Prostate gland (tissue), 2 donors: ENCODE results near the gene ING3. TPM values are rescaled to one million over a fixed set of nuclear protein-coding genes. Genes with fewer than 3 reads are reported as not detected.

Experiments used
- DNase-seq: peaks from one replicate; pipeline ENCODE4 v3.0.0-alpha.2; 2019; ENCODE audit warnings: low spot score
- H3K27ac ChIP-seq, 2 donors: fragments of 200-600 bp; sonication (generic); 2 replicates each; pipeline ENCODE4 v1.5.1; 2017 to 2019
- H3K27me3 ChIP-seq: fragments of 200-600 bp; sonication (generic); replicated peaks from 2 replicates; pipeline ENCODE4 v1.5.1; 2019; ENCODE audit not compliant: insufficient read depth
- H3K36me3 ChIP-seq, 2 donors: fragments of 200-600 bp; sonication (generic); 1 replicate in 1 of 2; 2 replicates in 1 of 2; pipeline versions ENCODE4 v1.5.1 to v1.8.1; 2017 to 2019
- H3K4me1 ChIP-seq: fragments of 200-600 bp; sonication (generic); replicated peaks from 2 replicates; pipeline ENCODE4 v1.5.1; 2019
- H3K4me3 ChIP-seq, 2 donors: fragments of 200-600 bp; sonication (generic); 2 replicates each; pipeline ENCODE4 v1.5.1; 2017 to 2019
- H3K9me3 ChIP-seq: fragments of 200-600 bp; sonication (generic); 2 replicates; pipeline ENCODE4 v1.5.1; 2017
- POLR2A ChIP-seq: fragments of 450-650 bp; IDR thresholded peaks from one replicate; pipeline ENCODE4 v1.6.1; 2016; ENCODE audit warnings: antibody characterized with exemption, mild to moderate bottlenecking
- POLR2AphosphoS5 ChIP-seq: sonication (generic); formaldehyde crosslinking; IDR thresholded peaks from one replicate; pipeline ENCODE4 v1.6.1; 2017; ENCODE audit warnings: antibody characterized with exemption
- WGBS: methylation state at CpG from one replicate; pipeline ENCODE4 v1.1.5; 2018; 5-methylcytosine and 5-hydroxymethylcytosine counted together
- intact Hi-C: fragments of 100-400 bp; cut with DNase I; formaldehyde crosslinking; loops from one replicate; pipeline ENCODE4 v1.14.2; 2022
- total RNA-seq, 2 donors: library from RNA; depleted of rRNA; stranded (reverse); fragments of >200 nt; gene quantifications; one replicate each; pipeline ENCODE4 v1.1.0, GENCODE V29; 2016
- TF ChIP-seq, protein P1 (sequence below), 4 experiments: fragments of 200-600 bp in 2 of 4; fragments of 450-650 bp in 2 of 4; sonication (generic) in 2 of 4; IDR thresholded peaks; 1 replicate in 3 of 4; 2 replicates in 1 of 4; pipeline ENCODE4 v1.5.1; 2016 to 2019; ENCODE audit warnings: antibody characterized with exemption in 4 of 4, mild to moderate bottlenecking in 2 of 4, moderate library complexity in 2 of 4

ING3 gene
- total RNA-seq, 2 donors from 2014 or later = 12.4 to 20.8 TPM

DNA sequence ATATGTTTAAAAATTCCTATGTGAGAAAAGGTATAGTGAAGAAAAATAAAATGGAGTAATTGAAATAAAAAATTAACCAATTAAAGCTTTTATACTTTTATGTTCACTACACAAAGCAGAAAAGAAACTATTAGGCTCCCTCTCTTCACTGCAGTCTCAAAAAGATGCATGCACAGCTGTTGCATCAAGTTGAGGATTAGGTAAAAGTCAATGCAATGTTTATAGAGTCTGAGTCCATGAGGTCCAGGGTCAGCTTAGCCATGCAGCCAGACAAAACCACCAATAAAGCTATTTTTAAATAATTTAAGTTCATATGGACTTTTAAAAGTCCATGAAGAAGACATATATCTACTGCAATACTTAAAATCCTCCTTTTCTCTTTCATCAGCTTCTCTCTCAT lies 31.1 kb upstream of the ING3 start:
- no peak overlapping the region for H3K27ac ChIP-seq
- no peaks in the 10 kb centered on the region for H3K4me1 ChIP-seq
- no peak for TF ChIP-seq POLR2A
- no peak for TF ChIP-seq POLR2AphosphoS5
- TF ChIP-seq, protein P1, sequence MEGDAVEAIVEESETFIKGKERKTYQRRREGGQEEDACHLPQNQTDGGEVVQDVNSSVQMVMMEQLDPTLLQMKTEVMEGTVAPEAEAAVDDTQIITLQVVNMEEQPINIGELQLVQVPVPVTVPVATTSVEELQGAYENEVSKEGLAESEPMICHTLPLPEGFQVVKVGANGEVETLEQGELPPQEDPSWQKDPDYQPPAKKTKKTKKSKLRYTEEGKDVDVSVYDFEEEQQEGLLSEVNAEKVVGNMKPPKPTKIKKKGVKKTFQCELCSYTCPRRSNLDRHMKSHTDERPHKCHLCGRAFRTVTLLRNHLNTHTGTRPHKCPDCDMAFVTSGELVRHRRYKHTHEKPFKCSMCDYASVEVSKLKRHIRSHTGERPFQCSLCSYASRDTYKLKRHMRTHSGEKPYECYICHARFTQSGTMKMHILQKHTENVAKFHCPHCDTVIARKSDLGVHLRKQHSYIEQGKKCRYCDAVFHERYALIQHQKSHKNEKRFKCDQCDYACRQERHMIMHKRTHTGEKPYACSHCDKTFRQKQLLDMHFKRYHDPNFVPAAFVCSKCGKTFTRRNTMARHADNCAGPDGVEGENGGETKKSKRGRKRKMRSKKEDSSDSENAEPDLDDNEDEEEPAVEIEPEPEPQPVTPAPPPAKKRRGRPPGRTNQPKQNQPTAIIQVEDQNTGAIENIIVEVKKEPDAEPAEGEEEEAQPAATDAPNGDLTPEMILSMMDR (IDR thresholded peaks at IDR 0.05) = no peak
- no peak for DNase-seq
- no peaks in the 10 kb centered on the region for H3K36me3 ChIP-seq
- H3K27me3 ChIP-seq = no peaks in the 10 kb centered on the region
- H3K4me3 ChIP-seq = no peak overlapping the region
- H3K9me3 ChIP-seq = no peaks in the 10 kb centered on the region
- intact Hi-C loops = no loop called here

DNA sequence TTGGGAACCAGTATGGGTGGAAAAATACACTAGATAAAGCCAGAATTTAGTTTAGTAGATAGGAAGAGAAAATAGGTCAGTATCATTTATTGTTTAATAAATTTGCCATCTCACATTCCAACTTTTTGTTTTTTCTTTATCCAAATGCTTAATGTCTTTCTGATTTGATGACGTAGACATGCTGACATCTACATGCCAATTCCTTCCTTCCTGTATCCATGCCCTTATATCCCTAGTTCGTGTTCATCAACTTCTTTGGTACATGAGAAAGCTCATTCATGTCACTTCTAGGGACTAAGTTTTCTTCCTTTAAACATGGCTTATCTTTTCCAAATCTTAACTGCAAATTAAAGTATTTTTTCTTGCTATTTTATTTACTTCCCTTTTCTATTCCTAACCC lies 30.5 kb upstream of the ING3 start:
- H3K4me3 ChIP-seq = no peak overlapping the region
- DNase-seq = no peak
- H3K27ac ChIP-seq = no peak overlapping the region
- H3K4me1 ChIP-seq = no peaks in the 10 kb centered on the region
- H3K27me3 ChIP-seq = no peaks in the 10 kb centered on the region
- no peak for TF ChIP-seq POLR2A
- TF ChIP-seq POLR2AphosphoS5 = no peak
- TF ChIP-seq, protein P1 (IDR thresholded peaks at IDR 0.05) = no peak
- H3K9me3 ChIP-seq = no peaks in the 10 kb centered on the region
- intact Hi-C loops = no loop called here
- 88% methylated on average over 2 of the region's 2 CpGs for WGBS
- no peaks in the 10 kb centered on the region for H3K36me3 ChIP-seq

DNA sequence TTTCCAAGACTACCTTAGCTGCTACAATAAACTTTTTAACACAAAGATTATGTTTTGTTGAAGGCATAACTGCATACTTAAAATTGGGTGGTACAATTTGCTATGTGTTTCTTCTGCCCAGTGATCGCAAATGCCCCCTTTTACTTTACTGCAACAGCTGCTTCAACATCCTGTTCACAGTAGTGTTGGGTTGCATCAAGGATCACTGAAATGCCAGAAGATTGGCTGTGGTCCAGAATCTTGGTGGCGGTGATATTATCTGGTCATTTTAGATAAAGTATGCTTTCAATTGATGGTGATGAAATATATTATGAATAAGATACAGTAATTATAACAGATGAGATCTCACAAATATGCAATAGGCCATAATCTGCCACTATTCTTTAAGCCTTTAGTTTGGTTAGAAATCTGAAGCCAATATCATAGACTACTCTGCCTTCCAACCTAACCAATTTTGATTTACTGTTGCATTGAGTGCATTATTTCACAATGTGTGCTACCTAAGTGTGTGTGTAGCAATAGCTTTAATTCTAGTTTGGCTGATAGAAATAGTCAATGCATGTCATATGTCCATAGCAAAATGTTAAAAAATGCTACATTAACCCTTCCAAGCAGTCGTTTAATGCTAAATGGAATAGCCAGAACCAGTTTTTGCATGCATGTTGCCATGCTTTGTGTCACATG lies 29.8 kb upstream of the ING3 start:
- WGBS = 69% methylated on average over 3 of the region's 3 CpGs
- H3K36me3 ChIP-seq = no peaks in the 10 kb centered on the region
- intact Hi-C loops = no loop called here
- no peak for DNase-seq
- TF ChIP-seq, protein P1 (IDR thresholded peaks at IDR 0.05) = no peak
- TF ChIP-seq POLR2AphosphoS5 (no peak), POLR2A (no peak)
- H3K4me3 ChIP-seq = no peak overlapping the region
- H3K27ac ChIP-seq = no peak overlapping the region
- no peaks in the 10 kb centered on the region for H3K27me3 ChIP-seq
- no peaks in the 10 kb centered on the region for H3K9me3 ChIP-seq
- H3K4me1 ChIP-seq = no peaks in the 10 kb centered on the region

- no peak overlapping the region for H3K27ac ChIP-seq
- intact Hi-C loops = no loop called here
- no peaks in the 10 kb centered on the region for H3K4me1 ChIP-seq
- TF ChIP-seq POLR2A (no peak), POLR2AphosphoS5 (no peak)
- TF ChIP-seq, protein P1 (IDR thresholded peaks at IDR 0.05) = no peak
- peaks cover 3% of the 10 kb centered on the region for H3K27me3 ChIP-seq
- no peaks in the 10 kb centered on the region for H3K36me3 ChIP-seq
- H3K4me3 ChIP-seq = no peak overlapping the region
- no peak for DNase-seq
- 78% methylated on average over 2 of the region's 2 CpGs for WGBS
- H3K9me3 ChIP-seq = no peaks in the 10 kb centered on the region
These were observed 25.7 kb upstream of the ING3 start for GRCh38 chr7:120924837-120925236.

- DNase-seq = no peak
- intact Hi-C loops = no loop called here
- Histone ChIP-seq H3K9me3 (no peaks in the 10 kb centered on the region), H3K4me1 (no peaks in the 10 kb centered on the region), H3K27ac (no peak overlapping the region), H3K27me3 (peaks cover 3% of the 10 kb centered on the region), H3K4me3 (no peak overlapping the region), H3K36me3 (no peaks in the 10 kb centered on the region)
- WGBS = 77% methylated on average over 5 of the region's 5 CpGs
- TF ChIP-seq, protein P1 (IDR thresholded peaks at IDR 0.05) = no peak
- TF ChIP-seq POLR2AphosphoS5 (no peak), POLR2A (no peak)
These were observed 25.2 kb upstream of the ING3 start for GRCh38 chr7:120925392-120925791.
